PC-3 (cell line): ENCODE measurements around the gene PPP1R13B. TPM values are rescaled to one million over a fixed set of nuclear protein-coding genes. Genes with fewer than 3 reads are reported as not detected.
A peak's percentile ranks its signal among the peaks of the same experiment; 100 is the strongest.
"Not testable (repeated sequence)": the region's sequence is repeated elsewhere in the genome, so short reads cannot be mapped to it uniquely, and the experiment has no call there.

ENCODE experiments used
- ATAC-seq: fragments of 200-7000 bp; cut with Tn5 transposase; 2 replicates; pipeline ENCODE4 v1.9.1; 2020; ENCODE audit warnings: mild to moderate bottlenecking, moderate library complexity
- BruUV-seq: library from RNA; stranded (reverse); fragments of 400-500 nt; replicated peaks from 2 replicates; lab custom pipeline; 2021; lab: Mats Ljungman, UMichigan
- CTCF ChIA-PET: fragments of 300-600 bp; sonication (Branson Sonifier 250); formaldehyde crosslinking; loops from one replicate; lab custom pipeline; 2022; ENCODE audit warnings: antibody characterized with exemption; lab: Charles Lee
- POLR2A ChIA-PET: fragments of 300-600 bp; sonication (Branson Sonifier 250); formaldehyde crosslinking; loops from one replicate; lab custom pipeline; 2022; ENCODE audit warnings: antibody characterized with exemption; ENCODE audit not compliant: unreplicated experiment; lab: Charles Lee
- DNase-seq: peaks from one replicate; pipeline ENCODE4 v3.0.0-alpha.2; 2015
- H2AFZ ChIP-seq: fragments of 300-600 bp; sonication (generic); 2 replicates; pipeline ENCODE4 v1.6.0; 2016; ENCODE audit warnings: antibody characterized with exemption, low read length
- H3F3A ChIP-seq: fragments of 300-600 bp; sonication (generic); one replicate; pipeline ENCODE4 v1.6.0; 2017; ENCODE audit warnings: antibody characterized with exemption, low read length, control low read depth, mild to moderate bottlenecking; ENCODE audit not compliant: unreplicated experiment
- H3K27ac ChIP-seq: fragments of 300-600 bp; sonication (generic); 2 replicates; pipeline ENCODE4 v1.5.1; 2016; ENCODE audit warnings: mild to moderate bottlenecking, low read length
- H3K27me3 ChIP-seq: fragments of 300-600 bp; sonication (generic); 2 replicates; pipeline ENCODE4 v1.6.1; 2016; ENCODE audit warnings: low read length, mixed read lengths
- H3K36me3 ChIP-seq: fragments of 300-600 bp; sonication (generic); 2 replicates; pipeline ENCODE4 v1.6.1; 2016; ENCODE audit warnings: low read depth, mixed run types, low read length, mixed read lengths
- H3K4me1 ChIP-seq: fragments of 300-600 bp; sonication (generic); 2 replicates; pipeline ENCODE4 v1.5.1; 2016; ENCODE audit warnings: low read length; ENCODE audit not compliant: insufficient read depth
- H3K4me2 ChIP-seq: fragments of 300-600 bp; sonication (generic); 2 replicates; pipeline ENCODE4 v1.6.0; 2016; ENCODE audit warnings: low read length
- H3K4me3 ChIP-seq: fragments of 300-600 bp; sonication (generic); 2 replicates; pipeline ENCODE4 v1.5.1; 2016; ENCODE audit warnings: mild to moderate bottlenecking, low read length, mixed read lengths
- H3K79me2 ChIP-seq: fragments of 300-600 bp; sonication (generic); 2 replicates; pipeline ENCODE4 v1.6.1; 2017; ENCODE audit warnings: low read length, mixed read lengths
- H3K9ac ChIP-seq: fragments of 300-600 bp; sonication (generic); 2 replicates; pipeline ENCODE4 v1.6.0; 2016; ENCODE audit warnings: mild to moderate bottlenecking, low read length
- H3K9me2 ChIP-seq: fragments of 300-600 bp; sonication (generic); replicated peaks from 2 replicates; pipeline ENCODE4 v1.6.1; 2016; ENCODE audit warnings: mixed run types, low read length, mixed read lengths
- H3K9me3 ChIP-seq: fragments of 300-600 bp; sonication (generic); 2 replicates; pipeline ENCODE4 v1.6.1; 2016; ENCODE audit warnings: low read length, mixed read lengths
- H4K20me1 ChIP-seq: fragments of 300-600 bp; sonication (generic); 2 replicates; pipeline ENCODE4 v1.6.1; 2016; ENCODE audit warnings: low read length, mixed read lengths
- CTCF ChIP-seq: fragments of 300-600 bp; sonication (generic); conservative IDR thresholded peaks from 2 replicates; pipeline ENCODE4 v1.5.1; 2017; ENCODE audit warnings: antibody characterized with exemption, low read depth, mild to moderate bottlenecking, low read length
- EZH2 ChIP-seq: fragments of 300-600 bp; sonication (generic); IDR thresholded peaks from one replicate; pipeline ENCODE4 v1.6.1; 2017; ENCODE audit warnings: antibody characterized with exemption, mild to moderate bottlenecking, low read length; ENCODE audit not compliant: unreplicated experiment
- EZH2phosphoT487 ChIP-seq: fragments of 300-600 bp; sonication (generic); IDR thresholded peaks from 2 replicates; pipeline ENCODE4 v1.6.1; 2018; ENCODE audit warnings: mild to moderate bottlenecking, antibody characterized with exemption, low read length, borderline replicate concordance
- intact Hi-C: fragments of 100-400 bp; cut with micrococcal nuclease; formaldehyde crosslinking; loops from 2 replicates; pipeline ENCODE4 v1.9.0; 2023
- total RNA-seq: library from RNA; depleted of rRNA; stranded (reverse); fragments of >200 nt; gene quantifications from 2 replicates; pipeline ENCODE4 v1.2.3, GENCODE V29; 2014

PPP1R13B gene
- total RNA-seq, 1 experiment from 2014 or later: 13.0 TPM

GRCh38 chr14:103802356-103802755 is 45.0 kb downstream of the PPP1R13B start:
- Histone ChIP-seq H4K20me1 (no peaks in the 10 kb centered on the region), H3K4me2 (no peak overlapping the region), H3K9me2 (no peaks in the 10 kb centered on the region), H3K9ac (no peak overlapping the region), H2AFZ (no peak overlapping the region), H3K27ac (peak overlapping the region; percentile 58), H3K79me2 (peaks cover 36% of the 10 kb centered on the region), H3F3A (no peaks in the 10 kb centered on the region), H3K9me3 (no peaks in the 10 kb centered on the region), H3K27me3 (no peaks in the 10 kb centered on the region), H3K4me3 (no peak overlapping the region), H3K36me3 (no peaks in the 10 kb centered on the region), H3K4me1 (peaks cover 14% of the 10 kb centered on the region)
- no peak for ATAC-seq
- POLR2A ChIA-PET: no interaction called here
- intact Hi-C loops: loop anchor here (10.0 kb wide), 2 partner anchors 48 to 272 kb away; no protein-coding TSS in a partner anchor
- CTCF ChIA-PET: no interaction called here
- no TSS peak for BruUV-seq
- DNase-seq: no peak
- TF ChIP-seq EZH2phosphoT487: no peak
- no peak for TF ChIP-seq CTCF
- no peak for TF ChIP-seq EZH2

DNA sequence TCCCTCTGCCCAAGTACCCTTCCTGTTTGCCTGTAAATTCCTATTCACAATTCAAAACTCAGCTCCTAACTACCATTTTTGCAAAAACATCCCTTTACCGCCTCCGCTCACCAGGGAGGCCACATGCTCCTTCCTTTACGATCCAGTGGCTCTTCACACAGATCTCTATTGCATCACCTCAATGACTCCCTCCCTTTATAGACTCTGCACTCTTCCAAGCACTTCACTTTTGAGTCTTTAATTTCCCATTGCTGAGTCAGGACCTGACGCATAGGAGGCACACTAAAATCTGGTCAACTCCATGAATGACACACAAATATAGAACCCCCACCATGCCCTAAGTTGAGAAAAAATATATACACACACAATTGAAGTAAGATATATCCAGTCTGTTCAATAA is 45.9 kb downstream of the PPP1R13B start:
- ChIA-PET POLR2A (no interaction called here), CTCF (no interaction called here)
- peak; percentile 99 for ATAC-seq
- H3K4me2 ChIP-seq: peak overlapping the region; percentile 45
- no TSS peak for BruUV-seq
- H4K20me1 ChIP-seq: no peaks in the 10 kb centered on the region
- no peak overlapping the region for H3K4me3 ChIP-seq
- peak overlapping the region; percentile 58 for H3K27ac ChIP-seq
- no peaks in the 10 kb centered on the region for H3K36me3 ChIP-seq
- H3K9me3 ChIP-seq: no peaks in the 10 kb centered on the region
- TF ChIP-seq EZH2phosphoT487 (no peak), CTCF (no peak), EZH2 (no peak)
- peaks cover 36% of the 10 kb centered on the region for H3K79me2 ChIP-seq
- peaks cover 14% of the 10 kb centered on the region for H3K4me1 ChIP-seq
- H3K27me3 ChIP-seq: no peaks in the 10 kb centered on the region
- intact Hi-C loops: loop anchor here (10.0 kb wide), 2 partner anchors 47 to 273 kb away; no protein-coding TSS in a partner anchor
- peak overlapping the region; percentile 25 for H3K9ac ChIP-seq
- no peaks in the 10 kb centered on the region for H3F3A ChIP-seq
- peak; percentile 95 for DNase-seq
- no peaks in the 10 kb centered on the region for H3K9me2 ChIP-seq
- peak overlapping the region; percentile 68 for H2AFZ ChIP-seq

DNA sequence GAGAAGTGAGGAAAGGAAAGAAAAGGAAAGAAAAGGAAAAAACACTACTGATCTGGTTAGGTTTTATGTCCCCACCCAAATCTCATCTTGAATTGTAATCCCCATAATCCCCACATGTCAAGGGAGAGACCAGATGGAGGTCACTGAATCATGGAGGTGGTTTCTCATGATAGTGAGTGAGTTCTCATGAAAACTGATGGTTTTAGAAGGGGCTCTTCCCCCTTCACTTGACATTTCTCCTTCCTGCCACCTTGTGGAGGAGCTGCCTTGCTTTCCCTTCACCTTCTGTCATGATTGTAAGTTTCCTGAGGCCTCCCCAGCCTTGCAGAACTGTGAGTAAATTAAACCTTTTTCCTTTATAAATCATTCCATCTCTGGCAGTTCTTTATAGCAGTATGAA is 54.2 kb downstream of the PPP1R13B start:
- H3F3A ChIP-seq, intact Hi-C loops, H3K79me2 ChIP-seq, BruUV-seq, POLR2A ChIA-PET, H3K9ac ChIP-seq, H3K27ac ChIP-seq, ATAC-seq, H3K9me3 ChIP-seq, H3K36me3 ChIP-seq, DNase-seq, H2AFZ ChIP-seq, H3K4me1 ChIP-seq, H3K4me3 ChIP-seq, H3K4me2 ChIP-seq, H3K27me3 ChIP-seq, H3K9me2 ChIP-seq, CTCF ChIA-PET, H4K20me1 ChIP-seq: not testable (repeated sequence)
- TF ChIP-seq CTCF: peak; percentile 30; the same call in 1 of the 2 replicates
